Activated CD4-positive, alpha-beta T cell treated with anti-CD3 and anti-CD28 coated beads, Interleukin-2, amount 50 U/mL, for 48 hours (primary cell): Measurements from ENCODE around the gene HHLA2.
A peak's percentile ranks its signal among the peaks of the same experiment; 100 is the strongest.
"Not testable (repeated sequence)": the region's sequence is repeated elsewhere in the genome, so short reads cannot be mapped to it uniquely, and the experiment has no call there.

ENCODE experiments used
- DNase-seq, 2 experiments: peaks; one replicate each; pipeline ENCODE4 v3.0.0-alpha.2; 2020

The HHLA2 gene

DNA sequence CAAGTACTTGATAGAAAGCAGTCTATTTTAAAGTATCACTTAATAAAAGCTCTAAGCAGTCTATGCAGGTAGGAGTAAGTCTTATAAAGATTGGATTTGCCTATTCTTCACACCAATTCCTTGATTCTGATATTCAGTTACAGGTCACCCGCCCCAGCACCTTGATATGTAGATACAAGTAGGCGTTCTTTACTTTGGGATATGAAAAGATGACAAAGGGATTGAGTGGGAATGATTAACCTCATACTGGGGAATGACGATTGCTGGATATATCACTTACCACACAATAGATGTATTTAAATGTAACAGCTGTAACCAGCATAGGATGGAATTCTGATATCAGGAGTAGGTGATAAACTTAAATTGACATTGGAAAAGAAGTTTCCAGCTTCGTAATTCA is 47.1 kb downstream of the HHLA2 start:
- DNase-seq, result no peak

DNA sequence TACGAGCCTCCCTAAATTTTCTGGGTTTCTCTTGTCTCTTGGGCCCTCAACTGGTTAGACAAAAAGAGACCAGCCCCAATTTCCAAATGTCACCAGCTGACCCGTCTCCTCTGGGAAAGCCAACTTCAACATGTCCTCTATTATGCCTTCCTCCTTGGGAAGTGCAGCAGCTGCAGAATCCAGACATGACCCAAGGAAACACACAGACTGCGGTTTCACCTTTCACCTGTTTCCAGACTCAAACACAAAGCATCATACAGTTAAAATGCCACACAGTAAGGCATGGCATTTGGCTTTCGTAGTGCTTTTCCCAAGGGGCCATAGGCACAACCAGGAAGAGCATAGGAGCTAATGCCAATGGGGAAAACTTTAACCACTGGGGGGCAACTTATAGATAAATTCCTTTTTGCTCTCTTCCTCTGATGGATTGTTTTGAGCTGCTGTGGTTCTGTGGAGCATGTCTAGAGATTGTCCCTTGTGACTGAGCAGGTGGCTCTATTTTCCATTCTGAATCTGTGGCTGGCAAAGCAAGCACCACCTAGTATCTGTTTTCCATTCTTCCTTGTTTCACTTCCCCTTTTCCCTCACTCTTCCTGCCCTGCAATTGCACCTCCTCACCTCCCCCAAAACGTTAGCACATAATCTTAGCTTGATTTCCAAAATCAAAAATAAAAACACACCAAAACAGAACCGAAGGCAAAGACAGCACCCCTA is 49.3 kb downstream of the HHLA2 start:
- DNase-seq, result no peak

DNA sequence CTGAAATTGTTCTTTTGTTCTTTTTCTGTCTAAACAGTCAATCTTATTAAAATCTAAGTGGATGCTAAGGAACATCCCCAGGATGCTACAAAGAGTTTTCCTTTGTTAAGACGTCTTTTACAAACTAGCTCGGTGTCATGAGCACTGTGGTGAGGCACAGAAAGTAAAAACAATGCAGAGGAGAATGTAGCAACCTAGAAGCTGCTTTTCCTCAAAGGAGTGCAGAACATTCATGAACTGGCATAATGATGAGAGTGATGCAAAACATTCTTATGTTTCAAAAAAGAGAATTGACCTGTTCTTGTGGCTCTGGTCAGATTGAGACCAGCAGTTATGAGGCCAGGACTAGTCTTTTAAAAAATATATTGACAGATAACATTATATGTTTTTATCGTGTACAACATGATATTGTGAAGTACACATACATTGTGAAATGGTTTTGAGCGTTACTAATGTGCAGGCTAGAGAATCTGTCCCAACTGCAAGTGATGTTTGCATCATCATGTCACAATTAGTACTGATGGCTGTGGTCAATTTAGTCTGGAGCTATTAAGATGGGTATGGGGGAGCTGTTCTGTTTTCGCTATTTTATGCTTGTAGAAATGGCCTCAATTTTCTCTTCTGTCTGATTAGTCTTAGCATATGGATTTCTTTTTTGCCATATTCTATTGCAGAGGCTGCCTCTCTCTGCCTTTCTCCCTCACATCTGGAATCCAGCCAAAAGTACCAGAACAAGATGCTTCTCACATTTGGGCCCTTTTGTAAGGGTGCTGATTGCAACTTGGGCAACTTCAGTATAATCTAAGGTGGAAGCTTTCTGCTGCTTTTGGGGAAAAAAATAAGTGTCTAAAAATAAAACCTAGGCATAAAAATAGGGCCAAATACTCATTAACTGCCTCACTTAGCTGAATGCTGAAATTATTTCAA is 50.2 kb downstream of the HHLA2 start:
- no peak for DNase-seq

DNA sequence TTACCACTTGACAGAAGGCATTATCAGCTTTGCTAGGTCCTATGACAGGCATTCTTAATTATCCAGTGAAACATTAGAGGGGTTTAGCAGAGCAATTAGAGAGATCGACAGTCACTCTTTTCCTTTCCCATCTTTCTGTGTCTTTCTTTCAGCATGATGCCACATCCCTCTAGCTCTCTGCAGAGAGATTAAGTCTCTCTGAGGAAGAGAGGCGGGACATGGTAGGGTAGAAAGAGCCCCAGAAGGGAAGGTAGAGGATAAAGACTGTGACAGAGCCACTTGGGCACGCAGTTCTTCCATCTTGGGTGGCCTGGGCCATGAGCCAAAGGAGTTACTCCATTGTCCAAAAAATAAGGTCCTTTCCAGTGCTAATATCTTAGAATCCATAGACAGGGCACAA is 55.8 kb downstream of the HHLA2 start:
- no peak for DNase-seq

DNA sequence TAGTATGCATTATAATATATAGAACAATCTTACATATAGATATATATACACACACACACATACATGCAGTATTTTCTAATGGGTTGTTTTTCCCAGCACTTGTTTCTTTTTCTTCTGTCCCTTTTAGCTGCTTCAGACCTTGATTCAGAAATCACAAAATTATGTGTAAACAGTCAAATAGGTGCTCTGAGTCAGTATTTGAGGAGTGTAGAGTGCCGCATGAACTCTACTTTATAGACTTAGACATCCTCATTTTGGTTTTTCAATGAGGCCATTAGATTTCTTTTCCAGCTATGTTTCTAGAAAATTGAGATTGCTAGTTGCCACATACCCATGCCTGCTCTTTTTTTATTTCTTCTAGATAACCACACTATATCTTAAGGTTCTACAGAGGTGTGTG is 58.2 kb downstream of the HHLA2 start:
- DNase-seq, result no peak

DNA sequence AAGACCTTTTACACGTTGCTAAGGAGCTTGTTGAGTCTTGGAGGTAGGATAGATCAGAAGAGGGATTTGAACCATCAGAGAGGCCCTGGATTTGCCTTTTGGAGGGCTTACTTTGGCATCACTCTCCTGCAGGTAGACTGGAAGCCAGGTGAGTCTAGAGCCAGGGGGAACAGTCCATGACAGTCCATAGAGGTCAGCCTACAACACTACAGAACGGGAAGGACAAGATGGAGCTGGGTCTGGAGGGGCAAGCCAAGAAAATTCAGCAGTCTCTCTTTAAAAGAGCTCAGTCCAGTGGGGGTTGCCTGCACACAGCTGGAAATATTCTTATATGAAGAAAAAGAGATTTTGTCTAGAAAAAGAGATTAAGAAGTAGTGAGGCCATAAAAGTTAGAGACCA is 60.7 kb downstream of the HHLA2 start:
- no peak for DNase-seq

DNA sequence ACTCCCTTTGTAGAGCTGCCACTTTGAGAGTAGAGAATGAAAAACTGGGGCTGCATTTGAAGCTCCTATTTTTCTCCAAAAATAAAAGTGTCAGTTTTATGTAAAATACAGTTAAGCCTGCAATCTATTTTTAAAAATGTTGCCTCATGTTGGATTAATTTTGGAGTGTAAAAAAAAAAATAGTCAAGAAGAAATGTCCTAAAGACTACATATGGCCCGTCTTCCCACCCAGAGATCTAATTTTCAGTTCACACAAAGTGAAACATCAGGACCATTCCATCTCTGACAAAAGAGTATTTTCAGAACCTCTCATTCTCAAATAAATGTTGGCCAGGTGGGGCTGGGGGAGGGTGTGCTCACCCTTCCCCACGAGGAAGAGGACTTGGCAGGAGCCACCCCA is 62.7 kb downstream of the HHLA2 start:
- no peak for DNase-seq

DNA sequence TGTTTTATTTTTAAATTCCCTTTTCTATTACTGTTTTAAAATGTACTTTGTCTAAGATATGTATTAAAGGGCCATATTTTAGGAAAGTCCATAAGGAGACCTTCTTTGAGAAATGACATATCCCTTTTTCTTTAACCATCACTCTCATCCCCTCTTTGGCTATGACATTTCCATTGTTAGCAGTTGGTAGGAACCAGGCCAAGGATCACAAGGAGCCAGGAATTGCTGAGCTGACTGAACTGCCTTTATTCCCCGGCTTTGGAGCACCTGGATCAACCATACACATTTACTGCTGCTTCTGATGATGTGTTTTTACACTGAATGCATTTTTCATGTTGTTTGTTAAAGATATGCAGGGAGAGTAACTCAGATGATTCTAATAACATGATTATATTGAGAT is 79.7 kb downstream of the HHLA2 start:
- no peak for DNase-seq

DNA sequence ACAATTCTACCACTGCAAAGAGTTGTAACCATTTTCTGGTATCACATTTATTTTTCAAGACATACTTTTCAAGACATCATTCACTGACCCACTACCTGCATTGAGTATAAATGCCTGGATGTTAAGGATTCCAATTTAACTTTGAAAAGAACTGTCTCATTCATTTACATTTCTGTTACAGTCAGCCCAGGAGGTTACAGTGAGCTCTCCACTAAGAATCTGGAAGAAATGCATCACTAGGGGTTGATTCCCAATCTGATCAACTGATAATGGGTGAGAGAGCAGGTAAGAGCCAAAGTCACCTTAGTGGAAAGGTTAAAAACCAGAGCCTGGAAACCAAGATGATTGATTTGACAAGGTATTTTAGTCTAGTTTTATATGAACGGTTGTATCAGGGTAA is 81.0 kb downstream of the HHLA2 start:
- DNase-seq, result no peak

DNA sequence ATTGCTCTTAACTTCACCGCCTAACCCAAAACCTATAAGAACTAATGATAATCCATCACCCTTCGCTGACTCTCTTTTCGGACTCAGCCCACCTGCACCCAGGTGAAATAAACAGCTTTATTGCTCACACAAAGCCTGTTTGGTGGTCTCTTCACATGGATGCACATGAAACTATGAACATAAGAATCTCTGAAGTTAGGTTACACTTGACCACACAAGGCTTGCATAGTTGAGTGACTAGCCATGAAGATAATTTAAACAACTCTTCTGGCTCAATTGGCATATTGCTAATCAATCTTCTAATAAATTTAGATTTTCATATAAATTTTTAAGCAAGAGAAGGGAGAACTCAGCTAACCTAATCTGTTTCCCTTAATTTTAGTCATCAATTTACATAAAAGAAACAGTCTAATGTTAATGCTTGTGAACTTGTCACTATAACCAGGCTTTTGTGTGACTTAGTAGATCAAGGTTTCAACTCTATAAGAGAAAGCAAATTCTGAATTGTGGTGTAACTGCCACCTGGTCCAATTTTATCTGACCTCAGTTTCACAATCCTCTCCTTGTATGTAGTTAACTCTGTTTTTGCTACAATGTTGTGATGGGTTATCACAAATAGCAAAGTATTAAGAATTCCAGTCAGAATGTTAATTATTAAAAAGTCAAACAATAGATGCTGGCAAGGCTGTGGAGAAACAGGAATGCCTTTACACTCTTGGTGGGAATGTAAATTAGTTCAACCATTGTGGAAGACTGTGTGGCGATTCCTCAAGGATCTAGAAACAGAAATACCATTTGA is 82.0 kb downstream of the HHLA2 start:
- no peak for DNase-seq

DNA sequence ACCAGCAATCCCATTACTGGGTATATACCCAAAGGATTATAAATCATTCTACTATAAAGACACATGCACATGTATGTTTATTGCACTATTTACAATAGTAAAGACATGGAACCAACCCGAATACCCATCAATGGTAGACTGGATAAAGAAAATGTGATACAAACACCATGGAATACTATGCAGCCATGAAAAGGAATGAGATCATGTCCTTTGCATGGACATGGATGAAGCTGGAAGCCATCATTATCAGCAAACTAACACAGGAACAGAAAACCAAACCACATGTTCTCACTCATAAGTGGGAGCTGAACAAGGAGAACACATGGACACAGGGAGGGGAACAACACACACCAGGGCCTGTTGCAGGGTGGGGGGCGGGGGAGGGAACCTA is 82.6 kb downstream of the HHLA2 start:
- not testable (repeated sequence) for DNase-seq

DNA sequence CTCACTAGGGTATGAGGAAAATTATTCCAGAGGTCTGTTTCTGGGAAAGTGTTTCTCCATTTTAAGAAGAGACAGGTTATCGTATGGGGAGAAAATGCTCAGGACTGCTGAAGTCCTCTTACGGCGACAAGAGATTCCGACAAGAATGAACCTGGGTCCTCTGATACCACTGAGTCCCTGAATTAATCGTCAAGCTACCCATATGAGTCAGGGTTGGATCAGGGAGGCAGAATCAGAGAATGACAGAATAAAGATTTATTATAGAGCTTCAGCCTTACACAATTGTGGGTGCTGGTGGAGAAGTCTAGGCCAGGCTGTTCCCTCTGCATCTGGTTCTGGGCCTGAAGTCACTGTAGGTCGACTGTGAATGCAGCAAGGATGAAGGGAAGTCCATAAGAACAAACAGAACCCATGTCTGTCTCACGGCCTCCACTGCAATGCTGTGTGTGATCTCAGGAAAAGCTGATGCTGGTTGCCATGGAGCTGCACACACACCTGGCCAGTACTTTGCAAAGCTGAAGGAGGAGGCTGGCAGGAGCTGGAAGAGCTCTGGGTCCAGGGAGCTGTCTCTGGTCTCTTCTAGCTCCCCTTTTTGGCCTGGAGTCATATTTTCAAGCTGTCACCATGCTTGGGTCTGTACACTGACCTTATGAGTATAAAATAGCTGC is 83.9 kb downstream of the HHLA2 start:
- no peak for DNase-seq

DNA sequence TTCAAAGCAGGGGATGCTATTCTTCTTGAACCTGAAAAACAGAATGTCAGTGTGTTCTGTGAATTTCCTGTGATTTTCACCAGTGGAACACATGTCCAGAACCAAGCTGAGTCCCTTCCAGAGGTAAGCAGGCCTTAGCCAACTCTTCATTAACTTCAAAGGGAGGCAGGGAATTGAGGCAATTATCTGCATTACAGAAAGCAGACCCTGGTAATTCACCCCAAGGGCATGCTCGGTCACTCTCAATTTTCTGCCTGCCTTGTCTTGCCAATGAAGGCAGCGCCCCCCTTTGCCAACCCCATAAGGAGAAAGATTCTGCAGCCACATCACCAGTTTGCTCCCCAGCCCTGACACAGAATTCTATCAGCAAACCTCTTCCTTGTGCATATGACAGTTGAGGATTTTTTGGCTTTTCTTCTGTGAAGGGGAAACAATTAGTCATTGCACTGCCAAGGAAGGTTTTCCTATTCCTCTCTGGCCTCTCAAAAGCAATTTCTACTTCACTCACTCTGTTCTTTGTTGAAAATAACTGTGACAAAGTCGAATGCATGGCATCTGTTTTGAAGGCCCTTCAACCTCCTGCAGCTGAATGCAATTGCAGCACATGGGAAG is 85.3 kb downstream of the HHLA2 start:
- no peak for DNase-seq

DNA sequence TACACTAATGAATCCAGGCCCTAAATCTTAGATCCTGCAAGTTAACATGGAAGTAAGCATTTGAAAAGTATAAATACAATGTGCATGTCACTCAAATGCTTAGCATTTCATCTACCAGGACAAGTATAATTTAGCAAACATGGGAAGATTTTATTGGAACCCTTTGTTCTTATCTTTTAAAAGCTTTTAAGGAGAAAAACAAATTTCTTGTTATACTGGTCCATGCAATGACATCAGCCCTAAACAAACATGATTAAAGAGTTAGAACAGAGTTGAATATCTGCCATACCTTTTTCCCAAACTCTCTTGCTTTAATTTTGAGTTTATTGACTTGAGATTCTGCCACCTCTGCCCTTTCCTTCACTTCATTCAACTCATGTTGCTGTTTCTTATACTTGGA is 87.0 kb downstream of the HHLA2 start:
- DNase-seq, result no peak

DNA sequence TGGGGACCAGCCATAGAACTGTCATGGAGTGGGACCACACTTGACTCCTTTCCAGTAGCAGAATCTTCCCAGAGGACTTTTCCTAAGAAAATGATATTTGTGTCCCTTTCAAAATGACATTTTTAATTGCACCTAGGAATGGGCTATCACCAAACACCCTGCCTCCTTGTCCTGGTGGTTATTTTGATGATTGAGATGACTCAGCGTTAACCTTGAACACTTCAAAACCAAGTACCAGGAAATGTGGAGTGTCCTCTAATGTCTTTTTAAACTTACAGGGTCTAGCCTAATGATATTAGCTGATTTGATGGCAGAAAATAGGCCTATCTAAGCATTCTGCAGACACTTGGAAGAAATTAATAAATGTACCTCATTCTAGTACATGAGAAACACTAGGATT is 90.7 kb downstream of the HHLA2 start:
- no peak for DNase-seq

DNA sequence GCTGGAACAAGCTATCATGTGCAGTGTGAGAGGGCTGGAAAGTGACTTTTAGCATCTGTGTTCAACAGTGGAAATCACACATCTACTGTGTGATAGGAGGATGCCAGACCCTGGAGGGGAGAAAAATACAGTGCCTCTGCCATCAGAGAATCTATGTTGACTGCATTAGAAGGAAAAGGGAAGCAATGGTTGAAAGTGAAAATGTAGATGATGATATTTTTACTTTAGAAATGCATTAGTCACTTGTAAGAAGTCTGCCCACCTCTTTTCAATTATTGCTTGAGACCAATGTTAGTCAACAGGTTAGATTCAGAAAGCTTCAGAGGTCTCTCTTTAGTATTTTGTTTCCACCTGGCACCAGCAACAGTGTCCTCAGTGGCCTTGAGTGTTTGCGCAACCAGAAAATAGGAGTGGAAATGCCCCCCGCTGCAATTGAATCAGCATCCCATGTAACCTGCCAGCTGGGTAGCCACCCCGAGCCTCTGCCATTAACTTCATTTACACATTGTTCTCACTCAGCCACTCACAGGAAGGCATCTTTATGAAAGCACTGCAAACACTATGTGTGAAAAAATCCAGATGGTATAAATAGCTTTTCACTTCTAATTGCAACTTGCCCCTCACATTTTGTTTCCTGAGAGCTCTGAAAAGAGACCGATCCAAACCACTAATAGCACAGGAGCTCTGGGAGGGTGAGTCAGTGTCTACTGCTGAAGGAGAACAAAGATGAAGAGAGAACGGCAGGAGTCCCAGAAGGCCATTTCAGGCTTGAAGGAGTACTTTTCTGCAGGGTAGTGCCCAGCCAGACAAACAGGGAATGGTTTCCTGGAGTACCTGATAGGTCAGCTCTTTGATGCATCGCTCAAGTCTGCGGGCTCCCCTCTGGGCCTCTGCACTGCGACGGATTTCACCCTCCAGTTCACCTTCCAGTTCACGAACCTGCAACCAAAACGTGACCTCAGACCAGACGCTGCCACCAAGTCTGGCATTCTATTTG is 92.1 kb downstream of the HHLA2 start:
- peak; percentile 10 to 26 for DNase-seq

DNA sequence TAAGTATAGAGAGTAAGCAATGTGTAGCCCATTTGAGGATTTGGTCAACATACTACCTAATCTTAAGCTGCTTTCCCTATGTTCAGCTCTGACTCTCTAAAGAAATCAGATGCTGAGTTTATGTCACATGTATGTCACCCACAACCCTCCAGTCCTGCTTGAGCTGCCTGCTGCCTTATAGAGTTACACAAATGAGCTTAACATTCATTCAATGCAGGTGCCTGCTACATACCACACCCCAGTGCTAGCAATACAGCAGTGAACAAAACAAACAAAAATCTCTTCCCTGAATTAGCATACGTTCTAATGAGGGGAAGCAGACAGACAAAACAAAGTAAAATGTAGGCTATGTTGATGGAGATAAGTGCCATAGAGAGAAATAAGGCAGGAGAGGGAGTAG is 93.0 kb downstream of the HHLA2 start:
- no peak for DNase-seq

DNA sequence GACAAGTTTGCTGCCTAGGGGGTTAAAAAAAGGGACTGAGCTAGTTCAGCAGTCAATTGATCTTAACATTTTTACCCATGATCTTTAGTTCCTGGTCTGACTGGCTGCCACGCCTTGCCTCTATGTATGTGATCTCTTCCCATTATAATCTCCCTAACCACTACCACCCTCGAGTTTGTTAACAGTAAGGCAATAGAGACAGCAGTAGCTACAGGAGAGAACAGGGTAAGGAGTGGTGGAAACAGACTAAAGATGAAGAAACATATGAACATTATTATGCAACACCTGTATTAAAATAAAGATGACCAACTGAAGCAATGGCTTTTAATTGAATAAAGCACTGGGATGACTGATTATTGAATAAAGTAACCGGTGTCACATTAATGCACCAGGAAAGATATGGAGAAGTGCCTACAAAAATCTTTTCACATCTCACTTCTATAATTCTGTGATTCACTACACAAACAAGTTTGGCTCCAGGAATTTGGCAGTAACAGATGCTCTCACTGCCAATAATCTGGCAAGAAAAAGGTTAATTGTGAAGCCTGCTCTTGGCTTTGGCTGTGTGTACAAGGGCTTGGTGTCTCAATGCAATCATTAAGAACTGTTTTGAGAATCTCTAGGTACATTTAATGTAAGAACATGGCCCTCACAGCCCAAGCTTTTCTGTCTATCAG is 95.7 kb downstream of the HHLA2 start:
- DNase-seq, result no peak

DNA sequence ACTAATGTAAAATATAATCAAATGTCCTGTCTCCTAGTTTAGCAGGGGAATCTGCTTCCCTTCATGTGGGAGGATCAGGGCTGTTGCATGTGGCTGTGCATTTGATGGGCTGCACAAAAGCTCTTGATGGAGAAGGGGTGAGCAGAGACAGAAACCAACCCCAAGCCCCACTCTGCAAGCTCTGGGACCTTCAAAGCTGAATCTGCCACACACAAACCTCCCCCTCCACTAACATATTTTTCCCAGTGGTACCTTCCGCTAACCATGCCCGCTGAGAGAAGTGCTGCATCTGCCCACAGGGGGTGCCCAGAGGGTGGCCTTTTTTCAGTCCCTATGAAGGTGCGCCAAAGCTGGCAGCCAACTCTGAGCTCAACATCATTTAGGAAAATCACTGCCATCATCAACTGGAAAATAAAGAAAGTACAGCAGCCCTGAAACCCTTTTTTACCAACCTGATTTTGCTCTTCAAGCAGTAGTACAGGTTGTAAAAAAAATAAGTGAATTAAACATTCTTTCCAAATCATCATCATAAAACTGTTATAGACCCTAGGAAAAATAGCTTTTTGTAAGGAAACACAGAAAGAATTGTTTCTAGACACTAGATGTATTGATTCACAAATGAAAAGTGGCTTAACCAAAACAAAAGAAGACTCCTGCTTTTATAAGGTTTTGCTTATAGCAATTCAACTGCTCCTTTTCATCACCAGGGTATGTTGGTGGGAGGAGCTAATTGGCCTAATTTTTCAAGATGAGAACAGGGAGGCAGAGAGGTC is 97.0 kb downstream of the HHLA2 start:
- no peak for DNase-seq

DNA sequence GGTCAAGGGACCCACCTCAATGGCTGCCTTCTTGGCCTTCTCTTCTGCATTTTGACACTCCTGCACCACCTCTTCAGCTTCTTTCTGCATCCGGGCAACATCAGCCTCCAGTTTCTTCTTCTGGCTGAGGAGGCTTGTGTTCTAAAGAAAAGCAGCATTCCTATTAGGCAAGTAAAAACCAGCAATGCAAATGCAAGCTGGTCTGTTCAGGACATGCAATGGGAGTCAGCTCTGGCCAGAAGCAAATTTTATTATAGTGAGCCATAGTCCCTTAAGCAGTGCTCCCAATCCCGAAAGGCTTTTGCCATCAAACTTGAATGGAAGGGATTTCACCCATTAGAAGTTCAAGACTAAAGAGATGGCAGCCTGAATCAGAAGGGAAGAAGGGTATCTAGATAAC is 97.7 kb downstream of the HHLA2 start:
- DNase-seq, result no peak
